H54 (cell line): ENCODE measurements around the gene LOXL4.

Experiments used
- DNase-seq: peaks from one replicate; pipeline ENCODE4 v3.0.0; 2011; ENCODE audit warnings: low spot score, mixed read lengths; ENCODE audit not compliant: insufficient read length
- FAIRE-seq: peaks from 3 replicates; lab custom pipeline; 2011; peaks lifted over from hg19 to GRCh38; lab: Jason Lieb, UNC
- POLR2A ChIP-seq: IDR thresholded peaks from 2 replicates; pipeline ENCODE4 v1.6.1; 2011; ENCODE audit warnings: low read depth, mild to moderate bottlenecking, low read length

LOXL4 gene

GRCh38 chr10:98303569-98303968, 35.6 kb upstream of the LOXL4 start:
- FAIRE-seq: no peak

GRCh38 chr10:98302741-98303365, 34.9 kb upstream of the LOXL4 start:
- no peak for TF ChIP-seq POLR2A
- FAIRE-seq (no peak), DNase-seq (no peak)

More at GRCh38 chr10:98303569-98303968, 35.6 kb upstream of the LOXL4 start:
- no peak for DNase-seq
- TF ChIP-seq POLR2A: no peak

- no peak for DNase-seq
- no peak for FAIRE-seq
- TF ChIP-seq POLR2A: no peak
Observed at GRCh38 chr10:98301664-98302319, 33.8 kb upstream of the LOXL4 start.

- no peak for TF ChIP-seq POLR2A
- no peak for DNase-seq
- FAIRE-seq: no peak
Observed at GRCh38 chr10:98300526-98301229, 32.7 kb upstream of the LOXL4 start.

- no peak for DNase-seq
- FAIRE-seq: no peak
- TF ChIP-seq POLR2A: no peak
Observed at GRCh38 chr10:98299341-98299740, 31.3 kb upstream of the LOXL4 start.

GRCh38 chr10:98296524-98296923, 28.5 kb upstream of the LOXL4 start:
- no peak for FAIRE-seq
- DNase-seq: no peak
- no peak for TF ChIP-seq POLR2A

- FAIRE-seq: no peak
- no peak for DNase-seq
- TF ChIP-seq POLR2A: no peak
Observed at GRCh38 chr10:98295907-98296306, 27.9 kb upstream of the LOXL4 start.

GRCh38 chr10:98295401-98295811, 27.4 kb upstream of the LOXL4 start:
- TF ChIP-seq POLR2A: no peak
- FAIRE-seq (no peak), DNase-seq (no peak)

GRCh38 chr10:98294270-98294627, 26.3 kb upstream of the LOXL4 start:
- no peak for TF ChIP-seq POLR2A
- FAIRE-seq (no peak), DNase-seq (no peak)

GRCh38 chr10:98293550-98294269, 25.7 kb upstream of the LOXL4 start:
- no peak for TF ChIP-seq POLR2A
- FAIRE-seq: no peak
- no peak for DNase-seq

GRCh38 chr10:98292971-98293370, 25.0 kb upstream of the LOXL4 start:
- DNase-seq (no peak), FAIRE-seq (no peak)
- TF ChIP-seq POLR2A: no peak

- no peak for FAIRE-seq
- TF ChIP-seq POLR2A: no peak
- no peak for DNase-seq
Observed at GRCh38 chr10:98289802-98290209, 21.8 kb upstream of the LOXL4 start.

GRCh38 chr10:98287321-98287720, 19.3 kb upstream of the LOXL4 start:
- TF ChIP-seq POLR2A: no peak
- no peak for FAIRE-seq
- DNase-seq: no peak

GRCh38 chr10:98286419-98286818, 18.4 kb upstream of the LOXL4 start:
- FAIRE-seq (no peak), DNase-seq (no peak)
- TF ChIP-seq POLR2A: no peak

- DNase-seq (no peak), FAIRE-seq (no peak)
- TF ChIP-seq POLR2A: no peak
Observed at GRCh38 chr10:98285416-98285815, 17.4 kb upstream of the LOXL4 start.
